NCI-H1694 (cell line): ENCODE data around the gene MIEN1.
"Not testable (repeated sequence)": the region's sequence is repeated elsewhere in the genome, so short reads cannot be mapped to it uniquely, and the experiment has no call there.

ENCODE experiments used
- DNase-seq: peaks from one replicate; lab custom pipeline; 2025; lab: John Stamatoyannopoulos, UW

The MIEN1 gene

DNA sequence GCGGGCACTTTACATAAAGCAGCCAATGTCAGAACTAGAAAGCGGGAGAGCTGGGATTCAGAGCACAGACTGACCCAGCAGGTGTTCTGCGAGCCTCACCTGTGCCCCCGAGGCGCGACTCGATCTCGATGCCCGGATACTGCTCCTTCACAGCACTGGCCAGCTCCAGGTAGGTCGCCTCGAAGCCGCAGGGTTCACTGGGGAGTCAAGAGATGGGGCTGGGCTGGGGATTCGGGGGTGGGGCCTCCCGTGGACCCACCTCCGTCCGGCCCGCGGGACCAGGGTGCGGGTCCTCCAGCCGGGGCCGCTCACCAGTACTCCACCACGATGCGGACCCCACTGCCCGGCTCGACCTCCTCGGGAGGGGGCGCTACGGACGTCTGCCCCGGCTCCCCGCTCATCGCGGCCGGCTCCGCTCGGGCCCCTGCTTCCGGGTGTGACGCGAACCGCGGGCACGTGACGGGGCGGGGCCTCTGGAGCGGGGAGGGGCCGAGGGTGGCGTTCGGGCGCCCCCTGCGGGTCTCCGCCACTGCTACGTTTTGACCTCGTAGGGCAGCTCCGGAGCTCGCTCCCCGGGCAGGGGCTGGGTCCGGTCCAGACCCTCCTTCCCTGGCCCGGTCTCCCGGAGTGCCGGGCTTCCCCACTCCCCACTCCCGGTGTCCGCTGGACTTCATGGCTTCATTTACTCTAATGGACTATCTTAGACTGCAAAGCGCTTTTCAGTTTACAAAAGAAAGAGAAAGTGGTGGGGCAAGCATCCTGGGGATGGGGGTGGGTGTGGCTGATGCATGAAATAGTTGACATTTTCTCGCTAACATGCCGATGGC, at the start of gene MIEN1:
TSS of gene MIEN1 (minus strand) at position 438 of the 827 bp plus-strand sequence. CDS start at position 401, 37 bp downstream.
- DNase-seq, result peak; percentile 59

GRCh38 chr17:39777534-39778365, 47.4 kb upstream of the MIEN1 start:
- no peak for DNase-seq

GRCh38 chr17:39776252-39776651, 45.9 kb upstream of the MIEN1 start:
- no peak for DNase-seq

DNA sequence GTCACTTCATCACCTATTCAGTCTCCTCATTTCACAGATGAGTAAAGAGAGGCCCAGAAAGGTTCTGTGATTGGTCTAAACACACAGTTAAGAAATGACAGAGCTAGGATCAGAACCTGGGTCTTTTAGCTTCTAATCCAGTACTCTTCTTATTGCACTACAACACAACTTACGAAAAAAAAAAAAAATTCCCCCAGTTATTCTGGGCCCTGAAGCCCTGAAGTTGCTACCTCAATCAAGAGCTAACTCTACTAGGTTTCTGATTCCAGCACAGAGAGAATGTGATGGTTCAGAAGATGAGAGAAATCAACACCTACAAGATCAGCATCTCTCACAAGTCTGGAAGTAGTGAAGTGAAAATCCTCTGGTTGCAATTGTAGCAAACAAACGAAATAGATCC, 44.7 kb upstream of the MIEN1 start:
- no peak for DNase-seq

- DNase-seq, result no peak
These were observed 43.7 kb upstream of the MIEN1 start for GRCh38 chr17:39774047-39774446.

- no peak for DNase-seq
These were observed 42.9 kb upstream of the MIEN1 start for GRCh38 chr17:39772987-39773934.

DNA sequence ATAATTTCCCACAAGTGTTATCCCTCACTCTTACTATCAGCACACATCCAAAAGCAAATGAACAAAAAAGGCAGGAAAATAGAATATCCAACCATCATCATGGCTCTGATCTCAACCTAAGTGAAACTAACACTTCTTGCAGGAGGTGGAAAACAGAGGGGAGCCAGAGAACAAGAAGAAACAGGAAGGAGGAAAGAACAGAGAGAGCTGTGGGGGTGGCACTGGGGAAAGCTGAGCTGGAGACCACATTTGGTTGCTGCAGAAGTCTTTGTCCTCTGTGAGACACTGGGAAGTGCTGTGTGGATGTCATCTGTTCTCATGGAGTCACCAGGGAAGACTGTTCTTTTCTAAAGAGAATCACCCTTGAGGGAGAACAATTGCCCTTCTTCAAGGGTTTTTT, 42.1 kb upstream of the MIEN1 start:
- DNase-seq, result no peak

DNA sequence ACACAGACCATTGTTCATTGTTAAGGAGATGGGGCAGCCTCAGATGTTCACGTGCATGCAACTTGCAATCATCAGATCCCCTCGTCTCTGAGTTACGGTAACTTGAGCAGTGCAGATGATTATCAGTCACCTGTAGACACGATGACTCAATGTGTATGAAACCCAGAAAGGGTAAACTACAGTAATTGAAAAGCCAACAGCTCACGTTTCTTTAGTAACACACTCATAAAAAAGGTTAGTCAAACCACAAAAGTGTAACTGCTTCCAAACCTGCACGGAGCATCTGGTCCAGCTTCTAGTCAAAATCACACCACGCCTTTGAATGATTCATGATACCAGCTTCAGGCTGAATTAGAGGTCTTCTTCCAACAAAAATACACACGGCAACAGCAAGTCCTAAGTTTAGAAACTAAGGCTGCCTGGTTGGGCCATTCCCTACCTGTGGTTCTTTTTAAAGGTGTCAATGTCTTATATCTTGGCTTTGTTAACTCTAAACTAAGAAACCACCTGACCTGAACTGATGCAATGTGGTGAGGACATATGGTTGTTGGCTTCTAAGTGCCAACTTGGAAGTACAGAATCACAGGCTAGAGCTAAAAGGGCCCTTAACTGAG, 39.7 kb upstream of the MIEN1 start:
- DNase-seq, result no peak

GRCh38 chr17:39767147-39767546, 36.8 kb upstream of the MIEN1 start:
- no peak for DNase-seq

DNA sequence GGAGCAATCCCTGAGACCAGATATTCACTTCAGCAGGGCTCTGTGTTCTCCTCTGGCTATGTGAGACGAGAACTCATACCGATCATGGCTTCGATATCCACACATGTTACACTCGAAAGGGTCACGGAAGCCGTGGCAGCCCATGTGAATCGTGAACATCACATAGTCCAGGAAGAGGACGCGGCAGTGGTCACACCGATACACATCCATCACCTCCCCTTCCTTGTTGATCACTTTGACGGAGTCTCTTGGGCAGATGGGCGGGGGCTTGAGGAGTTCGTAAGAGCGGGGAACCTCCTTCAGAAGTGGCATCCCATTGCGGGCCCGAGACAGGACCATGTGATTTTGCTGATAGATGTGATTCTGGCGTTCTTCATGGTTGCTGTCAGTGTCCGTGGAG, 35.4 kb upstream of the MIEN1 start:
- DNase-seq, result no peak

DNA sequence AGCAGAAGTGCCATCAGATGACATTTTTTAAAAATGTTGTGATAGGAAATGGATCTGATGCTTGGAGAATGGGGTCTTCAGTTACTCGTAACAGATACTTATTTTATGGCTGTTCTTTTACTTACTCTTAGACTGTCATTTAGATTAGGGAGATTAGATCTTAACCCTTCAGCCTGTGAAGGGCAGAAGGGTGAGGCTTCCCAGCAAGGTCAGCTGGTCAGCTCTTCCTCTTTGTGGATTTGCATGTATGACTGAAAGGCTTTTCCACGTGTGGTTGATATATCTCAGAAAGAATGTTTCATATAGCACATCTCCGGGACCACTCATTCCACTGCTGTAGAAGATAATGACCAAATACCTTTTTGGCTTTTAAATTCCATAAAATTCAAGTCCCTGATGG, 34.8 kb upstream of the MIEN1 start:
- DNase-seq, result no peak

GRCh38 chr17:39764171-39764570, 33.8 kb upstream of the MIEN1 start:
- DNase-seq, result not testable (repeated sequence)

GRCh38 chr17:39763051-39763820, 32.9 kb upstream of the MIEN1 start:
- no peak for DNase-seq

DNA sequence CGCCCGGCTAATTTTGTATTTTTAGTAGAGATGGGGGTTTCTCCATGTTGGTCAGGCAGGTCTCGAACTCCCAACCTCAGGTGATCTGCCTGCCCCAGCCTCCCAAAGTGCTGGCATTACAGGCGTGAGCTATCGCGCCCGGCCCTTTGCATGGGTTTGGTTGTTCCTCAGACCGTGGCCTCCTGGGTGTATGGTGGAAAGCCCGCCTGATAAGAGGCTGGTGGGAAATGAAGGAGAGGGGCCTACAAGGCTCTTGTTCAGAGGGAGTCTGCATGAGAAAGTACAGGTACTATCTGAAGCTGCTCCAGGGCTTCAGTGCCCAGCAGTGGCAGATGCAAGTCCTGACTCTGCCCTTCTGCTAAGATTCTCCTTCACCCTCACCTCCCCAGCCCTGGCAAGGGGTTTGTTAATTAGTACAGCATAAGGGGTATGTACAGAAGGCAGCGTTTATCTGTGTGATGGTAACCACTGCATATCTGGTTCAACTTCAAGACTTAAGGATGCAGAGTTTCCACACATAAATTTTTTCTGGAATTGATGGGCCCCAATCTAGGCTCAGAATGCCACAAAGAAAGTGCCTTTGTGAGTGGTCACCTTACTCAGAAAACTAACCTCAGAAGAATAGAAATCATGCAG, 31.6 kb upstream of the MIEN1 start:
- DNase-seq, result no peak

- no peak for DNase-seq
These were observed 28.9 kb upstream of the MIEN1 start for GRCh38 chr17:39759204-39759603.

DNA sequence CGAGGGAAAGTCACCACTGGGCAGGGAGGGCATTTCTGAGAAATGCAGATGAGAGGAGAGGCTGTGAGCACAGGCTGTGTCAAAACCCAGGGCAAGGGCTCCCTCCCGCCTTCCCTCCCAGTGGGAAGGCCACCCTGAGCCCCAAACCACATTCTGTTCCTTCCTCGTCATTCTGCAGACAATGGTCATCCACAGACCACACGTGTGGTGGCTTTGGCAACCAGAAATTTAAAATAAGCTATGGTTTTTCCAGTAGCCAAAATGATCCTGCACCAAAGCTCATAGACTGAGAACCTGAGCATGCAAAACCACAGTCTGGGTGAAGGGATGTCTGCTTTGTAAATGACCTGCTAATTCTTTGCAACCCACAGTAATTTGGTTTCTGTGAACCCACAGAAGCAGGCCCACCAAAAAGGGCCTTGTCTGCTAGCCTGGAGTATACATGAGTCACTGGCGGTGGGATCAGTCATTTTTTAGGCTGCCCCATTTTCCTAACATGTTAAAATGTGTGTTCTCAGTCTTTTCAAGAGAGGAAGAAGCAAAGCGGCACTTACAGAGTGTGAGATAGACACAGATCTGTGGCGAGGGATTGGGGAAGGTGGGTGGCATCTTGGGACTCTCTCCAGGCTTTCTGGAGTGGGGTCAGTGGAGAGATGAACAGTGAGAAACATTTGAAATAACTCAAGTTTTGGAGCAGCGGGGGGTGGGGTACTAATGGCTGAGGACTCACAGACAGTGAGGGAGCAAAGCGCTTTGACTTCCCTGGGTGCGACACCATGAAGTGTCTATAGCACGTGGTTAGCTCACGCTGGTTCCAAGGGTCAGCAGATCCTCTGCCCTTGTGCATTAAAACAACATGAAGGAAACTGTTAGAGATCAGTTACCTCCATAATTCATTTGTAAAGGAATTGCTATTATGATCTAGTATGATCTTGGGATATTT, 27.9 kb upstream of the MIEN1 start:
- DNase-seq, result no peak

GRCh38 chr17:39757176-39757662, 26.9 kb upstream of the MIEN1 start:
- no peak for DNase-seq

GRCh38 chr17:39756380-39757079, 26.2 kb upstream of the MIEN1 start:
- no peak for DNase-seq
